ENCODE measurements around the gene OTULIN.

GRCh38 chr5:14722923-14723322 lies 58.4 kb downstream of the OTULIN start:
- no peak for TF ChIP-seq CTCF (IDR thresholded peaks at IDR 0.05; ENCODE audit: low read length)
- TF ChIP-seq EZH2 (IDR thresholded peaks at IDR 0.05; ENCODE audit: borderline replicate concordance, low read length), result no peak
